Esophagus squamous epithelium (tissue), 4 donors: ENCODE data around the gene NFKB1.

Experiments used
- POLR2A ChIP-seq, 4 donors: fragments of 450-650 bp; IDR thresholded peaks; one replicate each; pipeline ENCODE4 v1.6.1; 2017; ENCODE audit warnings: antibody characterized with exemption in 4 of 4, mild to moderate bottlenecking in 4 of 4, moderate library complexity in 3 of 4
- TF ChIP-seq, protein P1 (sequence below), 6 experiments: fragments of 450-650 bp in 4 of 6; fragments of 200-600 bp in 2 of 6; sonication (generic) in 2 of 6; IDR thresholded peaks; one replicate each; pipeline ENCODE4 v1.5.1; 2016 to 2019; ENCODE audit warnings: antibody characterized with exemption in 6 of 6, mild to moderate bottlenecking in 4 of 6, moderate library complexity in 4 of 6

DNA sequence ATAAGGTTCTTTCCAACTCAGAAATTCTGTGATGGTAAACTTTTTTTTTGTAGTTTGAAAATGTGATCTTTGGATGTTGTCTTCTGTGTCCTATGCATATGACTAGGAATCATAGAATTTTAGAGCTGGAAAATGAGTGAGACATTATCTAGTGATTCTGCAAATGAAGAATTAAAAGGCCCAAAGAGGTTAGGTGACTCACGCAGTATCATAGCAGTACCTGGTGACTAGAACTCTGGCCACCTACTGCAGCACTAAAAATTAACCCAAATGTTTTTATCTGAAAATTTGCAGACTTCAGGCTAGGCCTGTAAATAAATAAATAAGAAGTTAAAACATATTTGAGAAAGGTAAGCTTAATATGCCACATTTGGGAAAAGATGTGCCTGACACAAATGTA, 52.8 kb downstream of the NFKB1 start:
- TF ChIP-seq, protein P1, sequence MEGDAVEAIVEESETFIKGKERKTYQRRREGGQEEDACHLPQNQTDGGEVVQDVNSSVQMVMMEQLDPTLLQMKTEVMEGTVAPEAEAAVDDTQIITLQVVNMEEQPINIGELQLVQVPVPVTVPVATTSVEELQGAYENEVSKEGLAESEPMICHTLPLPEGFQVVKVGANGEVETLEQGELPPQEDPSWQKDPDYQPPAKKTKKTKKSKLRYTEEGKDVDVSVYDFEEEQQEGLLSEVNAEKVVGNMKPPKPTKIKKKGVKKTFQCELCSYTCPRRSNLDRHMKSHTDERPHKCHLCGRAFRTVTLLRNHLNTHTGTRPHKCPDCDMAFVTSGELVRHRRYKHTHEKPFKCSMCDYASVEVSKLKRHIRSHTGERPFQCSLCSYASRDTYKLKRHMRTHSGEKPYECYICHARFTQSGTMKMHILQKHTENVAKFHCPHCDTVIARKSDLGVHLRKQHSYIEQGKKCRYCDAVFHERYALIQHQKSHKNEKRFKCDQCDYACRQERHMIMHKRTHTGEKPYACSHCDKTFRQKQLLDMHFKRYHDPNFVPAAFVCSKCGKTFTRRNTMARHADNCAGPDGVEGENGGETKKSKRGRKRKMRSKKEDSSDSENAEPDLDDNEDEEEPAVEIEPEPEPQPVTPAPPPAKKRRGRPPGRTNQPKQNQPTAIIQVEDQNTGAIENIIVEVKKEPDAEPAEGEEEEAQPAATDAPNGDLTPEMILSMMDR (IDR thresholded peaks at IDR 0.05): no peak
- TF ChIP-seq POLR2A (IDR thresholded peaks at IDR 0.05): no peak
